Measurements from ENCODE around the gene GMFB. TPM values are rescaled to one million over a fixed set of nuclear protein-coding genes. Genes with fewer than 3 reads are reported as not detected.

Gene GMFB
- total RNA-seq, 1 experiment from 2014 or later: 53.8 TPM

Other genes with a start within 250 kb of the GMFB start
- 62.5 TPM for gene CDKN3, start 92.0 kb downstream of the GMFB start, total RNA-seq (2021; ENCODE audit: unreplicated experiment)
- 149 TPM for gene CNIH1, start 47.6 kb downstream of the GMFB start, total RNA-seq (2021; ENCODE audit: unreplicated experiment)
- gene CGRRF1, start 20.9 kb upstream of the GMFB start, total RNA-seq (2021; ENCODE audit: unreplicated experiment): 15.9 TPM
- 9.0 TPM for gene SAMD4A, start 78.1 kb upstream of the GMFB start, total RNA-seq (2021; ENCODE audit: unreplicated experiment)